Activated naive CD4-positive, alpha-beta T cell treated with Interleukin-2 at 50 U/mL for 16 hours (primary cell): ENCODE measurements around the gene SCAMP5.

Experiments
- DNase-seq: peaks from one replicate; pipeline ENCODE4 v3.0.0-alpha.2; 2020

Gene SCAMP5

GRCh38 chr15:75023872-75024636 lies 28.7 kb downstream of the SCAMP5 start:
- DNase-seq: no peak

- DNase-seq: no peak
Measured at GRCh38 chr15:75025107-75025506, 29.7 kb downstream of the SCAMP5 start.

GRCh38 chr15:75025548-75026260 lies 30.3 kb downstream of the SCAMP5 start:
- no peak for DNase-seq

GRCh38 chr15:75027551-75027950 lies 32.2 kb downstream of the SCAMP5 start:
- no peak for DNase-seq

GRCh38 chr15:75028991-75029377 lies 33.6 kb downstream of the SCAMP5 start:
- DNase-seq: no peak

GRCh38 chr15:75029378-75030022 lies 34.1 kb downstream of the SCAMP5 start:
- DNase-seq: peak; percentile 89

- DNase-seq: no peak
Measured at GRCh38 chr15:75030023-75030413, 34.7 kb downstream of the SCAMP5 start.

- DNase-seq: no peak
Measured at GRCh38 chr15:75030424-75030823, 35.1 kb downstream of the SCAMP5 start.

GRCh38 chr15:75031848-75032247 lies 36.5 kb downstream of the SCAMP5 start:
- no peak for DNase-seq

- no peak for DNase-seq
Measured at GRCh38 chr15:75032395-75032794, 37.0 kb downstream of the SCAMP5 start.

- no peak for DNase-seq
Measured at GRCh38 chr15:75033809-75034208, 38.4 kb downstream of the SCAMP5 start.

- no peak for DNase-seq
Measured at GRCh38 chr15:75034615-75035014, 39.3 kb downstream of the SCAMP5 start.

- no peak for DNase-seq
Measured at GRCh38 chr15:75036212-75036616, 40.9 kb downstream of the SCAMP5 start.

GRCh38 chr15:75037685-75038084 lies 42.3 kb downstream of the SCAMP5 start:
- DNase-seq: no peak

GRCh38 chr15:75038231-75038630 lies 42.9 kb downstream of the SCAMP5 start:
- no peak for DNase-seq

GRCh38 chr15:75042730-75043508 lies 47.6 kb downstream of the SCAMP5 start:
- peak; percentile 57 for DNase-seq

GRCh38 chr15:75043509-75044257 lies 48.3 kb downstream of the SCAMP5 start:
- DNase-seq: no peak

- DNase-seq: no peak
Measured at GRCh38 chr15:75044258-75044878, 49.0 kb downstream of the SCAMP5 start.

GRCh38 chr15:75045332-75046015 lies 50.1 kb downstream of the SCAMP5 start:
- no peak for DNase-seq

GRCh38 chr15:75048394-75048793 lies 53.0 kb downstream of the SCAMP5 start:
- no peak for DNase-seq

GRCh38 chr15:75049392-75049791 lies 54.0 kb downstream of the SCAMP5 start:
- no peak for DNase-seq
